NT2/D1 (cell line): ENCODE results near the gene INO80.

Experiments used
- DNase-seq: peaks from one replicate; pipeline ENCODE4 v3.0.0-alpha.2; 2011; ENCODE audit warnings: low read depth, low spot score
- H3K27me3 ChIP-seq: 2 replicates; pipeline ENCODE4 v1.6.0; 2011; ENCODE audit warnings: mild to moderate bottlenecking; ENCODE audit not compliant: insufficient read length, insufficient read depth
- H3K36me3 ChIP-seq: 2 replicates; pipeline ENCODE4 v1.6.1; 2011; ENCODE audit warnings: mild to moderate bottlenecking, low read length, mixed read lengths; ENCODE audit not compliant: insufficient read depth, insufficient read length
- H3K4me1 ChIP-seq: 2 replicates; pipeline ENCODE4 v1.5.1; 2011; ENCODE audit not compliant: insufficient read depth, insufficient read length
- H3K4me3 ChIP-seq: 2 replicates; pipeline ENCODE4 v1.5.1; 2011; ENCODE audit warnings: low read depth; ENCODE audit not compliant: insufficient read length
- H3K9ac ChIP-seq: 2 replicates; pipeline ENCODE4 v1.6.0; 2011; ENCODE audit warnings: low read depth; ENCODE audit not compliant: insufficient read length
- H3K9me3 ChIP-seq: 2 replicates; pipeline ENCODE4 v1.5.1; 2011; ENCODE audit warnings: mild to moderate bottlenecking, low read length; ENCODE audit not compliant: insufficient read depth
- SUZ12 ChIP-seq: IDR thresholded peaks from 2 replicates; pipeline ENCODE4 v1.6.1; 2011; ENCODE audit not compliant: insufficient read length, insufficient read depth; ENCODE audit errors: extremely low read depth
- YY1 ChIP-seq: IDR thresholded peaks from 2 replicates; pipeline ENCODE4 v1.6.1; 2011; ENCODE audit not compliant: insufficient read length, insufficient read depth
- ZNF274 ChIP-seq: IDR thresholded peaks from 2 replicates; pipeline ENCODE4 v1.6.1; 2011; ENCODE audit warnings: mild to moderate bottlenecking, low read depth, low read length

INO80 gene

GRCh38 chr15:41115652-41116115 lies 396 bp downstream of the INO80 start:
- Histone ChIP-seq H3K9ac (peak overlapping the region; percentile 98), H3K36me3 (peaks cover 6% of the 10 kb centered on the region), H3K9me3 (no peaks in the 10 kb centered on the region), H3K4me1 (no peaks in the 10 kb centered on the region), H3K27me3 (no peaks in the 10 kb centered on the region), H3K4me3 (peak overlapping the region; percentile 84)
- no peak for TF ChIP-seq SUZ12
- no peak for TF ChIP-seq YY1
- no peak for TF ChIP-seq ZNF274
- DNase-seq: peak; percentile 25

- Histone ChIP-seq H3K4me3 (peak overlapping the region; percentile 84), H3K9me3 (no peaks in the 10 kb centered on the region), H3K36me3 (peaks cover 9% of the 10 kb centered on the region), H3K27me3 (no peaks in the 10 kb centered on the region), H3K9ac (peak overlapping the region; percentile 82), H3K4me1 (no peaks in the 10 kb centered on the region)
- peak; percentile 15 for DNase-seq
- TF ChIP-seq YY1 (no peak), SUZ12 (no peak), ZNF274 (no peak)
Measured at GRCh38 chr15:41115161-41115651, 874 bp downstream of the INO80 start.

- no peak overlapping the region for H3K9ac ChIP-seq
- no peaks in the 10 kb centered on the region for H3K27me3 ChIP-seq
- H3K4me1 ChIP-seq: no peaks in the 10 kb centered on the region
- no peak for DNase-seq
- no peak overlapping the region for H3K4me3 ChIP-seq
- H3K36me3 ChIP-seq: peaks cover 21% of the 10 kb centered on the region
- TF ChIP-seq ZNF274 (no peak), YY1 (no peak), SUZ12 (no peak)
- no peaks in the 10 kb centered on the region for H3K9me3 ChIP-seq
Measured at GRCh38 chr15:41106947-41107346, 9.1 kb downstream of the INO80 start.

GRCh38 chr15:41105348-41106334 lies 10.4 kb downstream of the INO80 start:
- Histone ChIP-seq H3K4me1 (no peaks in the 10 kb centered on the region), H3K9me3 (no peaks in the 10 kb centered on the region), H3K4me3 (no peak overlapping the region), H3K36me3 (peaks cover 18% of the 10 kb centered on the region), H3K9ac (no peak overlapping the region), H3K27me3 (no peaks in the 10 kb centered on the region)
- TF ChIP-seq YY1 (no peak), ZNF274 (no peak), SUZ12 (no peak)
- DNase-seq: no peak

GRCh38 chr15:41104234-41104633 lies 11.8 kb downstream of the INO80 start:
- Histone ChIP-seq H3K27me3 (no peaks in the 10 kb centered on the region), H3K4me1 (no peaks in the 10 kb centered on the region), H3K9ac (no peak overlapping the region), H3K36me3 (peaks cover 17% of the 10 kb centered on the region), H3K9me3 (no peaks in the 10 kb centered on the region), H3K4me3 (no peak overlapping the region)
- no peak for TF ChIP-seq YY1
- no peak for DNase-seq

- H3K27me3 ChIP-seq: no peaks in the 10 kb centered on the region
- H3K36me3 ChIP-seq: peaks cover 8% of the 10 kb centered on the region
- H3K9me3 ChIP-seq: no peaks in the 10 kb centered on the region
- no peak for TF ChIP-seq ZNF274
- no peaks in the 10 kb centered on the region for H3K4me1 ChIP-seq
- no peak for DNase-seq
- H3K4me3 ChIP-seq: no peak overlapping the region
- H3K9ac ChIP-seq: no peak overlapping the region
Measured at GRCh38 chr15:41102854-41103253, 13.2 kb downstream of the INO80 start.

- Histone ChIP-seq H3K9me3 (no peaks in the 10 kb centered on the region), H3K27me3 (no peaks in the 10 kb centered on the region), H3K4me1 (no peaks in the 10 kb centered on the region), H3K4me3 (no peak overlapping the region), H3K36me3 (peaks cover 42% of the 10 kb centered on the region), H3K9ac (no peak overlapping the region)
- no peak for DNase-seq
- TF ChIP-seq SUZ12: no peak
- TF ChIP-seq YY1: no peak
- no peak for TF ChIP-seq ZNF274
Measured at GRCh38 chr15:41096178-41096577, 19.9 kb downstream of the INO80 start.
